ENCODE data around the gene FLRT2. TPM values are rescaled to one million over a fixed set of nuclear protein-coding genes. Genes with fewer than 3 reads are reported as not detected.

FLRT2 gene
- total and polyA plus RNA-seq, 2 experiments from 2014 or later: 40.0 to 94.1 TPM

DNA sequence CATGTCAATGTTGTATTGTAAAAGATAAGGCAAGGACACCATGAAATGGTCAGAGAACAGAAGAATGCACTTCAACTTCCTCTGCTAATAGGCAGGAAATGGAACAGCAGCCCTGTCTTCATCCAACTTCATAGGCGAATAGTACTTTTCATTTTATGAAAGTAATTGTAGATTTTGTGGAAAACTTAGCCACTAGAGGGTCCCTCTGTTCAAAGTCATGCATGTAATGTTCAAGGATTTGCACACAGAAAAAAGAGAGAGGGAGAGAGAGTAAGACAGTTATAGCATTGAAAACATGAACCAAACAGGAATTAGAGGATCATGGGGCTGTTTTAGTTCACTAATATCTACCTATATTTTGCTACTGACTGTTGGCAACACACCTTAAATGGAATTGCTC is 172.2 kb downstream of the FLRT2 start:
- in situ Hi-C loops (cut with MboI): no loop called here
- 21 to 28% methylated on average over 1 of the region's 1 CpG for WGBS, 2 experiments (ENCODE audit: low coverage in 1 of 2, low lambda C conversion rate in 2 of 2, missing lambda C conversion rate in 2 of 2)
- Histone ChIP-seq H3K9me3 (ENCODE audit: low read depth) (no peaks in the 10 kb centered on the region), H3K27me3 (replicated peaks; ENCODE audit: insufficient read depth) (no peaks in the 10 kb centered on the region), H3K9me2 (ENCODE audit: insufficient read depth) (no peaks in the 10 kb centered on the region), H4K20me1 (ENCODE audit: insufficient read depth) (no peaks in the 10 kb centered on the region), H3K36me3 (ENCODE audit: low read depth) (no peaks in the 10 kb centered on the region), H2AFZ (no peak overlapping the region), H3K4me3 (no peak overlapping the region), H3K4me1 (ENCODE audit: insufficient read depth) (no peaks in the 10 kb centered on the region), H3K4me2 (ENCODE audit: unreplicated experiment) (no peak overlapping the region), H3K9ac (no peak overlapping the region), H3F3A (ENCODE audit: insufficient read depth) (no peaks in the 10 kb centered on the region), H3K79me2 (ENCODE audit: insufficient read depth) (no peaks in the 10 kb centered on the region), H3K27ac (no peak overlapping the region)
- TF ChIP-seq EZH2phosphoT487 (IDR thresholded peaks at IDR 0.05; ENCODE audit: insufficient read depth, low read depth): no peak
- no peak for TF ChIP-seq EZH2 (IDR thresholded peaks at IDR 0.05; ENCODE audit: insufficient read depth, poor library complexity, severe bottlenecking)
- DNase-seq: no peak

DNA sequence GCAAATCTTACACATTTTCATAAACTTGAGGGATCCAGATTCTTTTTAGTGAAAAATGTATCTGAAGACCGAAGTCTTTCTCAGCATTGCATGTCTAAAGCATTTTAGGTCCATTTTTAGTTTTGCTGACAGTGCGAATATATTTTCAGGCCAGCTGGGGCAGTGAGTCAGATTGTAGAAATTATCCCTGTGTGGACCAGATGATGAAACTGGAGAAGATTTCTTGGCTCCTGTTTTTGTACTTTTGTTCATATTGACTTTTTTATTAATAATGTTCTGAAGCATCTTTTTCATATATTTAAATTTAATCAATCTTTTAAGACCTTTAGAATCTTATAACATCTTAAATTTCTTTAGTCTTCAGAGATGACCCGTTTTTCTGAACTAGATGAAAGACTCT is 173.1 kb downstream of the FLRT2 start:
- Histone ChIP-seq H3K9me2 (ENCODE audit: insufficient read depth) (no peaks in the 10 kb centered on the region), H3K27ac (no peak overlapping the region), H3K4me2 (ENCODE audit: unreplicated experiment) (no peak overlapping the region), H3K36me3 (ENCODE audit: low read depth) (no peaks in the 10 kb centered on the region), H3K9ac (no peak overlapping the region), H4K20me1 (ENCODE audit: insufficient read depth) (no peaks in the 10 kb centered on the region), H3K27me3 (replicated peaks; ENCODE audit: insufficient read depth) (no peaks in the 10 kb centered on the region), H3K4me3 (no peak overlapping the region), H3K9me3 (ENCODE audit: low read depth) (no peaks in the 10 kb centered on the region), H3K79me2 (ENCODE audit: insufficient read depth) (no peaks in the 10 kb centered on the region), H2AFZ (no peak overlapping the region), H3F3A (ENCODE audit: insufficient read depth) (no peaks in the 10 kb centered on the region), H3K4me1 (ENCODE audit: insufficient read depth) (no peaks in the 10 kb centered on the region)
- DNase-seq: peak; percentile 38
- WGBS, 2 experiments (ENCODE audit: low coverage in 1 of 2, low lambda C conversion rate in 2 of 2, missing lambda C conversion rate in 2 of 2): 14 to 15% methylated on average over 3 of the region's 3 CpGs
- no peak for TF ChIP-seq EZH2phosphoT487 (IDR thresholded peaks at IDR 0.05; ENCODE audit: insufficient read depth, low read depth)
- no peak for TF ChIP-seq EZH2 (IDR thresholded peaks at IDR 0.05; ENCODE audit: insufficient read depth, poor library complexity, severe bottlenecking)
- in situ Hi-C loops (cut with MboI): no loop called here
